GM19438 (cell line): Measurements from ENCODE around the gene GNG8.
A peak's percentile ranks its signal among the peaks of the same experiment; 100 is the strongest.

Experiments used
- ATAC-seq: cut with Tn5 transposase; IDR thresholded peaks from one replicate; pipeline ENCODE4 v1.9.1; 2021; ENCODE audit warnings: low read depth; ENCODE audit not compliant: unreplicated experiment

GNG8 gene

DNA sequence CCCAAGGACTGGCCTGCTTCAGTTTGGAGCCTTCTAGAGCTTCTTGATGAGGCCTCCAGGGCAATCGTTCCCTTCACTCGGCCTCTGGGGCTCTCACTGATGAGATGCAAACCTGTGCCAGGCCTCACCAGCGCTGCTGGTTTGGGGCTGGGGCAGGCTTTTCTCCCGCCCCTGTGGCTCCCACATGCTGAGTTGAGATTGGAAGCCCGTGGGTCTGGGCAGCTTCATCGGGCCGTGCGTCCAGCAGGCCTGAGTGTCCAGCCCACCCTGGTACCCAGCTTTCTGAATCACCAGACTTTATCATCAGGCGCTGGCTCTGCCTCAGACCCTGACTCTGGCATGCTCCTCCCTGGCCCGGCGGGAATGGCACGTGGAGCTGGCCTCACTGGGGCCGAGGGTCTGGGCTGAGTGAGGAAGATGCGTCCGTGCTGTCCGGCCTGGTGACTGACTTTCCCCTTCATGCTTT lies 30.6 kb downstream of the GNG8 start:
- no peak for ATAC-seq

DNA sequence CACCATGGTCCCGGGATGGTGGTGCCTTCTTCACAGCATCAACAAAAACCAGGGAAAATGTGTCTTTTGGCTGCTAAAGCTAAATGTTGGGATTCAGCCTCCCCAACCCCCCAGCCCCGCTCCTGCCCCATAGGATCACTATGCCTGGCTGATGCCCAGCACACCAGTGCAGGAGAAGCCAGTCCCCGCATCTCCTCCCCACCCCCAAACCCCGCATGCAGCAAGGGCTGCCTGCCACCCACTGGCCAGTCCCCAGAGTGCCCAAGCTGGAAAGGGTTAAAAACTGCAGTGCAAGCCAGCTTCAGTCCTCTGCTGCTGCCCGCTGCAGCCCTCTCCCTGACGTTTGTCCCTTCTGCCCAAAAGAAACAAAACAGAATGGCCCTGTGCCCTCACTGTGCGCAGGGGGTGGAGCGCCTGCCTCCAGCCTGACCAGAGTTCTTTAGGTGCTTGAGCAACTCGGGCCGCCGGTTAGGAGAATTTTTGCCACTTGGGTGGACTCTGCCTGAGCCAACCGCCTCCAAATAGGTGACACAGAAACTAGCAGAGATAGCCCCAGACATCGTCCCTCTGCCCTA lies 31.1 kb downstream of the GNG8 start:
- no peak for ATAC-seq

DNA sequence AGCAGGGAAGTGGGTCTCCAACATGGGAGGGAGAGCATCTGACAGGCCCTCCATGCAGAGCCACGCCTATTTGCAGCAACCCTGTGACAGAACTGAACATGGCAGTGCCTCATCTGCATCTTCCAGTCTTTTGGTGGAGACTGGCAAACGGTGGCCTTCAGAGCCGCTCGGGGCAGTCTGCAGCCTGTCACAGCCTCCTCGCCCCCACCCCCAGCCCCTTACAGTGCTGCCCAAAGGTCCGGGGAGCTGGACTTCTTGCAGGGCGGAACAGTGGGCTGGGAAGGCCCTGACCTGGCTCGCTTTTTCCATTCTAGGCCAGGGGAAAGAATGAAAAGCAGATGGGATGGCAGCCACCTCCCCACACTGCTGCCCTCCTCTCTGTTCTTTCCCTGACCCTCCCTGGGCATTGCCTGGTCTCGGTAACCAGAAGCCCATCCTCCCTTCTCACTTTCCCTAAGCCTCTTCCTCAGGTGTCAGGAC lies 32.2 kb downstream of the GNG8 start:
- no peak for ATAC-seq

DNA sequence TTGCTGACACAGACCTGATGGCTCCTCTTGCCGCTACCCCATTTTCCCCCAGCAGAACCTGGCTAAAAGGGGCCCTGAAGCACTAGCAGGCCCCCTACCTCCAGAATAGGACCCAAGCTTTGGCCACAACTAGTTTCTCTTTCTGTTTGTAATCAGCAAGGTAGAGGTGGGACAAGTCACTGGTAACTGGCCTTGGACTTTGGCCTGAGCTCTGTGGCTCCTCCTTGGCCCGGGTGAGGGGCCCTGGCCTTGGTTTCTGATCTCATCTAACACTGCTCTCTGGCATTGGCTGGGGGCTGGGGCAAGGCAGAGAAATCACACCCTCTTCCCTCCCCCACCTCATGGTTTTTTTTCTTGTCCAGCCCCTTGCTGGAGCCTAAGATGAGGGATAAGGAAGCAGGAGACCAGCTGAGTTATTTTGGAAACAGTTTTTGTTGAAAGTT lies 32.8 kb downstream of the GNG8 start:
- no peak for ATAC-seq

DNA sequence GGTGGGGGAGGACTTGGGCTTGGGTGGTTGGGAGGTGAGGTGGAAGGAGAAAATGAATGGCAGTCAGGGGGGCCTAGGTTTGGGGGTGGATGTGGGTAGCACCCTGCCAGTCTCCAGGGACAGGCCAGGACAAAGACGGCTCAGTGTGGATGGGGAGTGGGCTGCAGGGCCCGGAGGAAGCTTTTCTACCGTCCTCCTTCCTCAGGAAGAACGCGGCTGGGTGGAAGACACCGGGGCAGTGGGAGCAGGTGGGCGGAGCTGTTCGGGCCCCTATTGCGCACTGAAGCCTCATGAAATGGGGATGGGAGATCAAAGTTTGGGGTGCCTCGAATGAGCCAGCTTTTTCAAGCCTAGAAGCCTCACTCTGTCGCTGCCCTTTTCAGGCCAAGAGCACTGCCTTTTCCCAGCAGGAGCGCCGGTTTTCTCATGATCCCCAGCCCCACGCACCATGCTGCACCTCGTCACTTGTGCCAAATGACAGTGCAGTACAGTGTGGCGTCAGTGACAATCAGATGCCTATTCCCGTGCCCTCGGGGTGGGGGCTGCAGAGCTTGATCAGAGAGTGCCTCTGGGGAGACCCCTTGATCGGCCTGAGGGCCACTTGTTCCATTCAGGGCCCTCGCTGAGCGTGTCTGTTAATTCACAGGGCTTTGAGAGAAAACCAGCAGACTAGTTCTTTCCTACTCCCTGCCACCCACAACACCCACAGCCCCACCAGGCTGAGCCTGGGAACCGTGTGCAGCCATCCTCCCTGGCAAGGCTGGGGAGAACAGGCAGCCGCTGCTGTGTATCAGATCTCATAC lies 33.4 kb downstream of the GNG8 start:
- ATAC-seq = no peak

DNA sequence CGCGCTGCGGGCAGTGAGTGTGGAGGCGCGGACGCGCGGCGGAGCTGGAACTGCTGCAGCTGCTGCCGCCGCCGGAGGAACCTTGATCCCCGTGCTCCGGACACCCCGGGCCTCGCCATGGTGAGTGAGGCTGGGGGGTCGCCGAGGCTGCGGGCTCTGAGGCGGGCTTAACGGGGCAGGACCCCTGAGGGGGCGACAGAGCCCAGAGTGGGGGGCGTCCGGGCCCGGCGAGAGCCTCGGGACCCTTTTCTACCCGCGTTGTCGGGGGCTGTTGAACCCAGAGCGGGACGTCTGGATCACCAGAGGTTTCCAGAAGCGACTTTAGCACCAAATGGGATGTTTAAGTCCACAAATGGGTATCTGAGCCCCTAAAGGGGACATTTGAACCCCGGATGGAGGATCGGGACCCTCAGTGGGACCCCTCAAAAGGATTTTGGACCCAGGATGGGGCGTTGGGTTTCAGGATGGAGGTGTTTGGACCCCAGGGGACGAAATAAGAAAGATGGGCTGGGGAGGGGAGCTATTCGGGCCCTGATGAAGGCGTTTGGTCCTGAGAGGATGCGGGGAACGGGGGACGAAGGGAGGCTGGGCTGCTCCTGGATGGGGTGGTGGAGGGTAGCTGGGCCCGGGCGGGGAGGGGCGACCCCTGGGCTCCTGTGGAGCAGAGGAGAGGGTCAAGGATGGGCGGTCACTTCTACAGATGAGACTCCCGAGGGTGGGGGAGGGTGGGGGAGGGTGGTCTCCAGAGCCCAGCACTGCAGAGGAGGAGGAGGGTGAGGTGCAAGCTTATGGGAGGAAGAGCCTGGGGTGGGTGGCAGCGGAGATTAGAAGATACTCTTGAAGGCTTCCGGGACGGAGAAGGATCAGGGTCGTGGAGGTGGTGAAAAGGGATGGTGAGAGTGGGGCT lies 34.4 kb downstream of the GNG8 start, which contains the start of gene CALM3:
CALM3 (plus strand) TSS at position 13 of the 907 bp plus-strand sequence; CDS start at position 118, 105 bp downstream.
- peak; percentile 46 for ATAC-seq

DNA sequence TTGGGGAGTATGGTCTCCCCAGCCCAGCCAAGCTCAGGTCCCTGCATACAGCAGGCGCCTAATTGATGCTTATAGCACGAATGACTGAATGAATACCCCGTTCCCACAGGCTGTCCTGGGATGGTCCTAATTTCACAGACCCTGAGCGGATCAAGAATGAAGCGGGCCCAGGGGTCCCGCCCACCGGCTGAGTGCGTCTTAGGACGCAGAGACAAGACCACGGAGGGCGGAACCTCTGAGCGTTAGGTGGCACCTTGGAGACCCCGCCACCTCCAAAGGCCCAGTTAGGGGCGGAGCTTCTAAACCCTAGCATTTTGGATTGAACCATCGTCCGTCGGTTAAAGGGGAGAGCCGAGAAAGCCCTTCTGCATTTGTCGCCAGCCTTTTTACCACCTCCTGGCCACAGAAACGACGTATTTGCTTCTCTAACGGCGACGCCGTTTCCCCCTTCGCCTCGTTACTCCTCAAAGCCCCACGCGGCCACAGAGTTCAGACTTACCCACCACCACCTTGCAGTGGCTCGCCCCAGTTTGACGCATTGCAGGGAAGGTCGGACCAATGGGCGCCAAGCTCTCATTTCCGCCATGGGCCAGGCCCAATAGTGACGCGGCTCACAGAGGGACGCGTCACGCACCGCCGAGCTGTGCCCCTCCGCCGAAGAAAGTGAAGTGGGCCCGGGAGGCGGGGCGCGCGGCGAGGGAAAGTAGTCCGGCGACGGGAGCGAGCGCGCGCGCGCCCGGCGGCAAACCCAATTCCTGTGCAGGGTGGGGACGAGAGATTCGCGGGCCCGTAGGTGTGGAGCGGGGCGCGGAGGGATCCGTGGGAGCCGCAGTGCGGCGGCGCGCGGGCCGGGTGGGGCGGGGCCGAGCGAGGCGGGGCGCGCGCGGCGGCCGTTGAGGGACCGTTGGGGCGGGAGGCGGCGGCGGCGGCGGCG lies 35.4 kb downstream of the GNG8 start:
- peak; percentile 72 for ATAC-seq

DNA sequence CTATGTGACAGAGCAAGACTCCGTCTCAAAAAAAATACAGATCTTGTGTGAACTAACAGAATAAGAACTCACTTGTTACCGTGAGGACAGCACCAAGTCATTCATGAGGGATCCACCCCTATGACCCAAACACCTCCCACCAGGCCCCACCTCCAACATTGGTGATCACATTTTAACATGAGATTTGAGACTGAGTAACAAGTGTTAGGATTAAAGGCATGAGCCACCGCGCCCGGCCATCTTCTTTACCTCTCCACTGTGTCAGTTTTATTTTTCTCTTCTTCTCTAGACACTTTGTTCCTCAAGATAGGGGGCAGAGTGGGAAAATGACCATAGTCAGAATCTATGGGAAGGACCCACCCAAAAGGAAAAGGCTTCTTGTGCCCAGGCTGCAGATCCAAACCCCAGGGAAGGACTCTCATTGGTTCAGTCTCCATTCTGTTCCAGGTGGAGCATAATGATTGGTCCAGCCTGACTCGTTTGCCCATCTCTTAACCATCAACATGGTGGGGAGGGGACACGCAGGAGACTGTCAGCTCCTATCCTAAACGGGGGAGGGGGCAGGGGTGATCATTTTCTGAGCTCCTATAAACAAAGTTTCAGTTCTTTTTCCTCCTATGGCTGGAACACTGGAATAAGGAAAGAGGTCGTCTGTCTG lies 36.2 kb downstream of the GNG8 start:
- no peak for ATAC-seq

DNA sequence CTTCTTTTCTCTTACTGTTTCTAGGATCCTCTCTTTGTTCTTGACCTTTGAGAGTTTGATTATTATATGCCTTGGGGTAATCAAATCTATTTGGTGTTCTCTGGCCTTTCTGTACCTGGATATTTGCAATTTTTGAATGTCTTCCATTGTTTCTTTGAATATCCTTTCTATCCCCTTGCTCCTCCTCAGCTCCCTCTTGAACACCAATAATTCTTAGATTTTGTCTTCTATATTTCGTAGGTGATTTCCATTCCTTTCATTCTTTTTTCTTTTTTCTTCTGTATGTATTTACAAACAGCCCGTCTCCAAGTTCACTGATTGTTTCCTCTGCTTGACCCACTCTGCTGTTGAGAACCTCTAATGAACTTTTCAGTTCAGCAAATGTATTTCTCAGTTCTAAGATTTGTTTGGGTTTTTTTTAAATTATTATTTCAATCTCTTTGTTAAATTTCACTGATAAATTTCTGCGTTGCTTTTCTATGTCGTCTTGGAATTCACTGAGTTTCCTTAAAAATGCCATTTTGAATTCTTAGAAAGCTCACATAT lies 37.6 kb downstream of the GNG8 start:
- no peak for ATAC-seq

DNA sequence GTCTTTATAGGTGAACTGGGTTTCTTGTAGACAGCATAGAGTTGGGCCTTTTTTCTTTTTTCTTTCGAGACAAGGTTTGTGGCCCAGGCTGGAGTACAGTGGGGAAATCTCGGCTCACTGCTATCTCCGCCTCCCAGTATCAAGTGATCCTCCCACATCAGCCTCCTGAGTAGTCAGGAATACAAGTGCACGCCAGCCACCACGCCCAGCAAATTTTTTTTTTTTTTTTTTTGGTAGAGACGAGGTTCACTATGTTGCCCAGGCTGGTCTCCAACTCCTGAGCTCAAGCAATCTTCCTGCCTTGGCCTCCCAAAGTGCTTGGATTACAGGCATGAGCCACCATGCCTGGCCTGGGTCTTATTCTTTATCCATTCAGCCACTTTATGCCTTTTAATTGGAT lies 40.0 kb downstream of the GNG8 start:
- ATAC-seq = no peak

DNA sequence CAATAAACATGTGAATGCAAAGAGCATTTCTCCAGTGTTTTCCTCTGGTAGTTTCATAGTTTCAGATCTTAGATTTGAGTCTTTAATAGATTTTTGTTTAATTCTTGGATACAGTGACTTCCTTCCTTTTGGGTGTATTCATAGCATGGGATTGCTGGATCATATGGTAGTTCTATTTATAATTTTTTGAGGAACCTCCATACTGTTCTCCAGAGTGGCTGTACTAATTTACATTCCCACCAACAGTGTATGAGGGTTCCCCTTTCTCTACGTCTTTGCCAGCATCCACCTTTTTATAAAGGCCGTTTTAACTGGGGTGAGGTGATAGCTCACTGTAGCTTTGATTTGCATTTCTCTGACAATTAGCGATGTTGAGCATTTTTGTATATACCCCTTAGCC lies 44.1 kb downstream of the GNG8 start:
- no peak for ATAC-seq

DNA sequence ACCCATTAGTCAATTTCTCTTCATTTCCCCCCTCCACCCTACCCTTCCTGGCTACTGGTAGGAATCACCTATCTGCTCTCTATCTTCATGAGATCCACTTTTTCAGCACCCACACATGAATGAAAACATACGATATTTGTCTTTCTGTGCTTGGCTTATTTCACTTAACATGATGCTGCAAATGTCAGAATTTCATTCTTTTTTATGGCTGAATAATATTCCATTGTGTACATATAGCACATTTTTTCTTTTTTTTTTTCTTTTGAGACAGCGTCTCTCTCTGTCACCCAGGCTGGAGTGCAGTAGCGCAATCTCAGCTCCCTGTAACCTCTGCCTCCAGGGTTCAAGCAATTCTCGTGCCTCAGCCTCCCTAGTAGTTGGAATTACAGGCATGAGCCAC lies 44.7 kb downstream of the GNG8 start:
- no peak for ATAC-seq

DNA sequence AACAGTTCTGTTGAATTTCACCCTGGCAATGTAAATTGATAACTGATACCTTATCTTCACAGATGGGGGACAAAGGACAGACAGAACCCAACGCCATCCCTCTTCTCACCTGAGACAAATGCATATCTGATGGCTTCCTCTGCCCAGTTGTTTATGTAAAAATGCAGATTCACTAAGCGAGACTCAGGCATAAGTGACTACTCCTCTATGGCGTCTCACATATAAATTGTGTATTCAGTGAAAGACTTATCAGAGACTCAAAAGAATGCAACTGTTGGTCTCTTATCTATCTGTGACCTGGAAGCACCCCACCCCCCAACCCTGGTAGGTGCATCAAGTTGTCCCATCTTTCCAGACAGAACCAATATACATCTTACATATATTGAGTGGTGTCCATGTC lies 48.1 kb downstream of the GNG8 start:
- ATAC-seq = no peak

DNA sequence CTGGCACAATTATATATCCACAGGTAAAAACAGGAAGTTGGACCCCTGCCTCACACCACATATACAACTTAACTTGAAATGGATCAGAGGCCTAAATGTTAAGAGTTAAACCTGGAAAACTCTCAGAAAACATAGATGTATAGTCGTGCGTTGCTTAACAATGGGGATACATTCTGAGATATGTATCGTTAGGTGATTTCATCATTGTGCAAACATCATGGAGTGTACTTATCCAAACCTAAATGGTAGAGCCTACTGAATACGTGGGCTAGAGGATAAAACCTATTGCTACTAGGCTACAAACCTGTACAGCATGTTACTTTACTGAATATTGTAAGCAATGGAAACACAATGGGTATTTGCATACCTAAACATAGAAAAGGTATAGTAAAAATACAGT lies 49.7 kb downstream of the GNG8 start:
- no peak for ATAC-seq

DNA sequence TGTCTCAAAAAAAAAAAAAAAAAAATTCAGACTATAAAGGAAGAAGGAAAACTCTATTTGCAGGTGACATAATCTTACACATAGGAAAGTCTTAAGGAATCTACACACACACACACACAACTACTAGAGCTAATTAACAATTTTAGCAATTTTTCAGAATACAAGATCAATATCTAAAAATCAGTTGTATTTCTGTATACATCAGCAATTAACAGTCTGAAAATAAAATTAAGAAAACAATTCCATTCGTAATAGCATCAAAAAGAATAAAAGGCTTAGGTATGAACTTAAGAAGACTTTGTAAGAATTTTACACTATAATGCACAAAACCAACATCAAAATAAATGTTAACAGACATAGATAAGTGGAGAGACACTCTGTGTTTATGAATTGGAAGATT lies 50.5 kb downstream of the GNG8 start:
- ATAC-seq = no peak
